GM18873 (cell line): ENCODE data around the gene FGFRL1.
"Not testable (repeated sequence)": the region's sequence is repeated elsewhere in the genome, so short reads cannot be mapped to it uniquely, and the experiment has no call there.

Source experiments
- ATAC-seq: cut with Tn5 transposase; IDR thresholded peaks from one replicate; pipeline ENCODE4 v1.9.1; 2021; ENCODE audit warnings: mild to moderate bottlenecking, moderate library complexity, moderate number of reproducible peaks; ENCODE audit not compliant: unreplicated experiment, low FRiP score

FGFRL1 gene

GRCh38 chr4:1036095-1036494 lies 24.7 kb downstream of the FGFRL1 start:
- no peak for ATAC-seq

- no peak for ATAC-seq
These were observed 25.8 kb downstream of the FGFRL1 start for GRCh38 chr4:1036976-1037810.

GRCh38 chr4:1038948-1039492 lies 27.6 kb downstream of the FGFRL1 start:
- ATAC-seq: no peak

GRCh38 chr4:1039493-1040343 lies 28.3 kb downstream of the FGFRL1 start:
- ATAC-seq: no peak

- ATAC-seq: no peak
These were observed 29.1 kb downstream of the FGFRL1 start for GRCh38 chr4:1040344-1041146.

- no peak for ATAC-seq
These were observed 29.9 kb downstream of the FGFRL1 start for GRCh38 chr4:1041147-1041935.

GRCh38 chr4:1041936-1042330 lies 30.5 kb downstream of the FGFRL1 start:
- ATAC-seq: no peak

DNA sequence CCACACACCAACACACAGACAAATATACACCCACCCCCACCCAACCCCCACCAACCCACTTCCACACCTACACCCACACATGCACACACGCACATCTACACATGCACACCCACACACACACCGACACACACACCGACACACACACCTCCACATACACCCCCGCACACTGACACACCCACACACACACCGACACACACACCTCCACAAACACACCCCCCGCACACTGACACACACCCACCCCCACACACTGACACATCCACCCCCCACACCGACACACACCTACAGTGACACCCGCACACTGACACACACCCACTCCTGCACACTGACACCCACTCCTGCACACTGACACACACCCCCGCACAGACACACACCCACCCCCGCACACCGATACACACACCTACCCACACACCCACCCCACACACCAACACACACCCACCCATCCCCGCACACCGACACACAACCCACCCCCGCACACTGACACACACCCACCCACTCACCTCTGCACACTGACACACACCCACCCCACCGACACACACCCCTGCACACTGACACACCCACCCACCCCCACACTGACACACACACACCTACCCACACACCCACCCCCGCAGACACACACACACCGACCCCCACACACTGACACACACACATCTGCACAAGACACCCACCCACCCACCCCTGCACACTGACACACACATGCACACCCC lies 31.1 kb downstream of the FGFRL1 start:
- no peak for ATAC-seq

DNA sequence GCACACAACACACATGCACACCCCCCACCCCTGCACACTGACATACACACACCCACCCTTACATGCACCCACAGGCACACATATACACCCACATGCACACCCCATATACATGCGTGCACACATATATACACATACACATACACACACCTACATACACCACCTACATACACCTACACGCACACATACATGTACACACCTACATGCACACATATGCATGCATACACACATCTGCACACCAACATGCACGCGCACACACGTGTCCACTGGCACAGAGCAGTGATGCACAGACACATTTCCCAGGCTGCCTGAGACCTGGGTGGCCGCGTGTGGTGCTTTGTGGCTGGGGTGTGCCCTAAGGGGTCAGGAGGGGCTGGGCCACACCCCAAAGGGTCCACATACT lies 31.7 kb downstream of the FGFRL1 start:
- no peak for ATAC-seq

GRCh38 chr4:1043651-1044468 lies 32.4 kb downstream of the FGFRL1 start:
- ATAC-seq: no peak

GRCh38 chr4:1044469-1045192 lies 33.2 kb downstream of the FGFRL1 start:
- ATAC-seq: no peak

DNA sequence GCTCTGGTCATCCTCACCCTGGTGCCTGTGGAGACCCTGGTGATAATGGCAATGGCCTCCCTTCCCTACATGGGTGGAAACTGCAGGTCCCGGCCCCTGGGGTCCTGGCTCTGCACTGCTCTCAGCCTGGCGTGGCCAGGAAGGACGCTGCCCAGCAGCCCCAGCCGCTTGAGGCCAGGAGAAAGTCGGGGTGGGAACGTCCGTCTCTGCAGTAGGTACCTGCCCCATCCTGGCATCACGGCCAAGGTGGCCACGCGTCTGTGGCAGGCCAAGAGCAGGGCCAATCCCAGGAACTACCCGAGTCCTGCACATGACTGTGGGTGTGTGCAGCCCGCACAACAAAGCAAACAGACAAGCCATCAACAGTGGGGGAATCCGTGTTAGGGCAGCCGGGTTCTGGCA lies 33.8 kb downstream of the FGFRL1 start:
- ATAC-seq: no peak

DNA sequence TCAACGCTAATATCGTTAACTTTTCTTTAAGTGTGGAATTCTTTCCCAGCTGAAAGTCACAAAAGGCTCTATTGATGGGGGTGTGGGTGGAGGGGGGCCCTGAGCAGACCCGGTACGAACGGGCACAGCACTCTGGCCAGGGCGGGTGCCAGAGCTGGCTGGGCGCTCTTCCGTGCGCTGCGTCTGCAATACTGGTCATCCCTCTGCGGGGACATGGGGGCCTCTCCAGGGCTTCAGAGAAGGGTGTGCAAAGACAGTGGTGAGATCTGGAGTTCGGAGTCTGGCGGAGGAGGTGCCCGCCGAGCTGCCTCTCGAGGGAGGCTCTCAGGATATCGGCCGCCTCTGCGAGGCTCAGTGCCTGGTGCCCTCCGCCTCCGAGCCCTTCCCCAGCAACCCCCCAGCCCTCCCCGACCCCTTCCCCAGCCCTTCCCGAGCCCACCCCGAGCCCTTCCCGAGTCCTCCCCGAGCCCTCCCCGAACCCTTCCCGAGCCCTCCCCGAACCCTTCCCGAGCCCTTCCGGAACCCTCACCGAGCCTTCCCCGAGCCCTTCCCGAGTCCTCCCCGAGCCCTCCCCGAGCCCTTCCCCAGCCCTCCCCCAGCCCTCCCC lies 34.3 kb downstream of the FGFRL1 start:
- ATAC-seq: no peak

- not testable (repeated sequence) for ATAC-seq
These were observed 35.2 kb downstream of the FGFRL1 start for GRCh38 chr4:1046581-1047011.

GRCh38 chr4:1047106-1047975 lies 35.9 kb downstream of the FGFRL1 start:
- no peak for ATAC-seq
